CD4-positive, alpha-beta T cell treated with Interleukin-15 for 4 hours (primary cell): Measurements from ENCODE around the gene GREM1.

Source experiments
- DNase-seq: peaks from one replicate; pipeline ENCODE4 v3.0.0-alpha.2; 2020; ENCODE audit warnings: low spot score

Gene GREM1

GRCh38 chr15:32694222-32694983 is 23.4 kb upstream of the GREM1 start:
- DNase-seq, result no peak

GRCh38 chr15:32698773-32699390 is 18.9 kb upstream of the GREM1 start:
- no peak for DNase-seq

GRCh38 chr15:32700501-32701150 is 17.2 kb upstream of the GREM1 start:
- no peak for DNase-seq

GRCh38 chr15:32701863-32702262 is 15.9 kb upstream of the GREM1 start:
- no peak for DNase-seq

- DNase-seq, result no peak
Observed at GRCh38 chr15:32704395-32704981, 13.3 kb upstream of the GREM1 start.

GRCh38 chr15:32705446-32705845 is 12.4 kb upstream of the GREM1 start:
- DNase-seq, result no peak

- no peak for DNase-seq
Observed at GRCh38 chr15:32706704-32707103, 11.1 kb upstream of the GREM1 start.

GRCh38 chr15:32707436-32707835 is 10.4 kb upstream of the GREM1 start:
- no peak for DNase-seq

- DNase-seq, result no peak
Observed at GRCh38 chr15:32709295-32710033, 8.3 kb upstream of the GREM1 start.

GRCh38 chr15:32715276-32715675 is 2.5 kb upstream of the GREM1 start:
- DNase-seq, result no peak

GRCh38 chr15:32716216-32716914 is 1.4 kb upstream of the GREM1 start:
- DNase-seq, result no peak

- DNase-seq, result no peak
Observed at GRCh38 chr15:32716915-32717425, 834 bp upstream of the GREM1 start.

GRCh38 chr15:32718227-32718820 is 520 bp downstream of the GREM1 start:
- DNase-seq, result no peak

- no peak for DNase-seq
Observed at GRCh38 chr15:32718821-32719716, 1.3 kb downstream of the GREM1 start.

GRCh38 chr15:32721596-32721995 is 3.8 kb downstream of the GREM1 start:
- DNase-seq, result no peak

GRCh38 chr15:32722136-32722535 is 4.3 kb downstream of the GREM1 start:
- DNase-seq, result no peak

- no peak for DNase-seq
Observed at GRCh38 chr15:32723171-32723948, 5.6 kb downstream of the GREM1 start.

GRCh38 chr15:32729700-32730395 is 12.0 kb downstream of the GREM1 start:
- DNase-seq, result no peak
